GM08714 (cell line): ENCODE measurements around the gene PRRT4.

Experiments
- H3K4me3 ChIP-seq: fragments of 200-500 bp; sonication (Bioruptor generic); 2 replicates; pipeline ENCODE4 v1.5.1; 2014; ENCODE audit warnings: mild to moderate bottlenecking, low read length, inconsistent platforms
- ZNF274 ChIP-seq: IDR thresholded peaks from 2 replicates; pipeline ENCODE4 v1.6.1; 2012; ENCODE audit warnings: mild to moderate bottlenecking, low read depth, low read length

Gene PRRT4

DNA sequence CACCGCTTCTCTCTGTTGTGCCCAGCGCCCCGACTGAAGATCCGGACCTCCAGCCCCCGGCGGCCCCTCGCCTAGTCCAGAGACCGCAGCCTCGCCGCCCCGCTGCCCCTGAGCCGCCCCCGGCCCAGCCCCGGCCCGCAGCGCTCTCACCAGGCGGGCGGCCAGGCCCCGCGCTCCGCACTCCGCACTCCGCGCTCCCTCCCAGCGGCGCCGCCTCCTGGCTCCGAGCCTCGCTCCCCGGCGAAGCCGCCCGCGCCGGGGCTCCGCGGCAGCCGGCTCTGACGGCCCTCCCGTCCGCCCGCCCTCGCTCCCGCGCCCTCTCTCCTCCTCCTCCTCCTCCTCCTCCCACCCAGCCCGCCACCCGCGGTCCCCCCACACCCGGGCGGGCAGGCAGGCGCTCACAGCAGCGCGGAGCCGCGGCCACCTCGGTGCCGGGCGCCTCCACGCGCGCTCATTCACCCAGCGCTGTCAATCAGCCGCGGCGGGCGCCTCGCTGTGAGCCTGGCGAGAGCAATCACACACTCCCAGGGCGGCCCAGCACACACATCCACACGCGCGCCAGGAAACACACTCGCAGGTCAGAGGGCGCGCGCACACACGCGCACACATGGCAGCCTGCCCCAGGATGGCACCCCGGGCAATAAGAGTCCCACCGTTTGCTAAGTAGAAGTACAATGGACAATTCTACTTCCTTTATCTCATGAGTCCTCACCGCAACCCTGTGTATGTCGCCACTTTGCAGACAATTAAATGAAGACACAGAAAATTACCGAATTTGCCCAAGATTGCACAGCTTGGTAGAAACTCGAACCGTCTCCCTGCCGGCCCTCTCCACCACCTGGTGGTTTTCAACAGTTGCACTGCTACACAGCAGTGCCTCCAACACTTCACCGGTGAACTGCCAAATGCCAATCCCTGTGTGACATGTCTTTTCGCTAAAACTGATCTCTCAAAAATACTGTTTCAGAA is at the start of gene PRRT4:
Gene PRRT4, minus strand, starts transcription at position 280 of the 969 bp plus-strand sequence.
- no peak for TF ChIP-seq ZNF274
- H3K4me3 ChIP-seq: peak within 1 kb of the TSS; percentile 33; the same call in 1 of the 2 replicates

DNA sequence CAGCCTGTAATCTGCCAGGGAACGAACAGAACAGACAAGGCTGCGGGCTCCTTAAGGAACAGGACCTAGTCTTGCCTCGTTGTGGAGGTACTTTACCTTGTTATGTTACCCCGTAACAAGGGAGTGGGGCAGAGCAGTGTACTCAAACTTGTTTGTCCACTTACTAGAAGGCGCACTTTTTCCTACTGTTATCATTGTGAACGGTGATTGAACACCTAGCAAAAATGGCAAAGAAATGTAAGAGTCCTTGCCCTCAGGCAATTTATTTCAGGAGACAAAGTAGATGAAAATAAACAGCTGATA is 48.9 kb upstream of the PRRT4 start:
- TF ChIP-seq ZNF274: no peak
- H3K4me3 ChIP-seq: peak overlapping the region; percentile 92

DNA sequence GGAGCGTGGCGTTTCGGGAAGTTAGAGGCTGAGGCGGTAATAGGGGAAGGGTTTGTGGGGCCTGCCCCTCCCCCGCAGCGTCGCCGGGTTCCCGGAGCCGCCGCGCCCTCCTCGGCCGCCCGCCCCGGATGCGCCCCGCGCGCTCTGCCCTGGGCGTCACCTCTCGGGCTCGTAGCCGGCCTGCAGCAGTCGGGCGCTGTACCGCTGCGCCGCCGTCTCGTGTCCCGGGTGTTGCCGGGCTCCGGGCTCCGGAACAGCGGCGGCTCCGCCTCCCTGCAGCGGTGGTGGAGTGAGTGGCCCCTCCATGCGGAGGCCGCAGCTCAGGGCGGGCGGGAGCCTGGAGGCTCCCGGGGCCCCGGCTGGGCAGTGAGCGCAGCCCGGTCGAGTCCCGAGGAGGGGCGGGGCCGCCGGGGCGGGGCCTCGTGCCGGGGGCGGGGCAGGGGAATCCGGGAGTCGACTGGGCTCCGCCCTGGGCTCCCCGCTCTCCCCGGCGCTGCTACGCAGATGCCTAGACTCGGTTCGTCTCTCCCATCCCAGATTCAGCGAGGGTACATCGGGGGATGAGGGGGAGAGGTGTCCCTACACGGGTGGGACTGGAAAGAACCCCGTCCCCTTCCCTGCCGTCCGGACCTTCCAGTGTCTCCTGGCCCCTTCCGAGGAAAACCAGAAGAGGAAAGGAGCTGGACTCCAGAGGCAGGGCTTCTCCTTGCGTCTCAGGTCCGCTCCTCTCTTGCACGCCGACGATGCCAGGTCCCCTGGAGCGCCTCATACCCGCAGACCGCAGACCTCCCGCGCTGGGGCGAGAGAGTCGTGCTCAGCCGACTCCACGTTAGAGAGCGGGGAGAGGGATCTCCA is 48.3 kb upstream of the PRRT4 start, which contains the start of gene IMPDH1:
Gene IMPDH1, minus strand, starts transcription at position 387 of the 855 bp plus-strand sequence. Its CDS starts 81 bp downstream, at position 306.
- no peak for TF ChIP-seq ZNF274
- H3K4me3 ChIP-seq: peak within 1 kb of the TSS; percentile 92

DNA sequence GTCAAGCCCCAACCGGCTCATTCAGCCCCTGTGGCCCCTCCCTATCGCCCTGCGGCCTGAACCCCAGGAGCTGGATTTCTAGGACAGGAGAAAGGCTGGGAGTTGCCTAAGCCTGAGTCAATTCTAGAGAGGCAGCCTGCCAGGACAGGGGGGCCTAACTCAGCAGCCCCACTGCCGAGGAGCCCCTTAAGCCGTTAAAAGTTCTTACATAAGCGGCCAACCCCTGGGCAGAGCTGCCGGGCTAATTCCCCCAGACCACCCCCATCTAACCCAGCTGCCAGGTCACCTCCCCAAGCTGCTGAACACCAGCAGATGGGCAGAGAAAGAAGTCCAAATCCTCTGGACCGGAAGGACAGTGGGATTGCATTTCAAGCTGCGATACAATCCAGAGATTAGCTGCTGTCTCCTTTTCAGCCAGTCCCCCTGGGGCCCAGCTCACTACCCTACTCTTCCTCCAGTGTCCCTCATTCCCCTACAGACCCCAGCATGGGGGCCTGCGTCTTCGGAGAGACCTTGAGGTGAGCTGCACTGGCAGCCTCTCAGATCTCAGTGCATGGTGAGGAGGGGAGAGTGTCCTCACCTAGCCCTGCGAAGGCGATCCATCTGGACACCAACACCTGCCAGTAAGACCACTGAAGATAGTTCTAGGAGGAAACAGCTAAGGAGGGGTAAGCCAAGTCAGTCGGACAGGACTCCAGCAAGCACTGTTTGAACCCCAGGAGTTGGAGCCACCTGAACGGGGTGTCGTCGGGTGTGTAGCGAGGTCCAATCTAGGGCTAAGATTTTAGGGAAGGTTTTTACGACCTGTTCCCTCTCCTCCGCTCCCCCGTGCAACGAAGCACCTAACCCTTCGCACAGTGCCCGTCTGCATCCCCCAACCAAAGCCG is 47.5 kb upstream of the PRRT4 start:
- peak overlapping the region; percentile 92; the same call in 1 of the 2 replicates for H3K4me3 ChIP-seq
- no peak for TF ChIP-seq ZNF274

DNA sequence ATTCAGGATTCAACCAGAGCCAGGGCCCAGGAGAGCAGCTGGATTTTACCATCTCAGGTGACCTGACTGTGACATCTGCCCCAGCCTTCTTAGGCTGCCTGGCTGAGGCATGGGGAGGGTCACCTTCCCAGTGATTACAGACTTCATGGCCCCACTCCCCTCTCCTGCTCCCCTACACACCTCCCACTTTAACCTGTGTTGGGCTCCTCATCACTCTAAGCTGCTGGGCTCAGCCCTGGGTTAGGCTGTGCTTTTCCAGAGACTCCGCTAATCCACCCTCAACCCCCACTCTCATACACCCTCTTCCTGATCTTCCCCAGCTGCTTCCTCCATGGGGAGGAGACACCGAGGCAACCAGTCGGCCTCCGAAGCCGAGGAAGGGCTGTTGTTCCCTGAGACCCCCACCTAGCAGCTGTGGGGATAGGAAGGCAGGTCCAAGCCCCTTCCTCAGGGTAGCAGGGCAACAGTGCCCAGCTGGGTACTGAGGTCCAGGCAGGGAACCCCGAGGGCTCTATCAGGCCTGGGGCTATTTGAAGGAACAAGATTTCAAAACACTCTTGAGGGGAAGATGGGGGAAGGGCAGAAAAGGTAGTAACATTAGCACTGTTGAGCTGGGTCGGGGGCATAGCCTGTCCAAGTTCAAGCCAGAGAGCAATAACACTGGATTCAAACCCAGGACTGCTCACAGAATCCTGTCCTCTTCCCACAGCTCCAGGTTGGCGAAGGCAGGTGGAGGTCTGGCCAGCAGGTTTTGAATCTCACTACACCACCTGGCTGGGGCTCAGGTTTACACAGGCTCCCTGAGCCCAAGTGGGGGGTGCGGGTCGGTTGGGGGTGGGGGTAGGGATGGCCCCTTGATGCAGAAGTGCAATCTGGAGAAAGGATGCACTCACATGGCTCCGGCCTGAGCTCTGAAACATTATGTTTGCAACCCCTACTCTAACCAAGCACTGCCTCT is 46.5 kb upstream of the PRRT4 start:
- H3K4me3 ChIP-seq: no peak overlapping the region

DNA sequence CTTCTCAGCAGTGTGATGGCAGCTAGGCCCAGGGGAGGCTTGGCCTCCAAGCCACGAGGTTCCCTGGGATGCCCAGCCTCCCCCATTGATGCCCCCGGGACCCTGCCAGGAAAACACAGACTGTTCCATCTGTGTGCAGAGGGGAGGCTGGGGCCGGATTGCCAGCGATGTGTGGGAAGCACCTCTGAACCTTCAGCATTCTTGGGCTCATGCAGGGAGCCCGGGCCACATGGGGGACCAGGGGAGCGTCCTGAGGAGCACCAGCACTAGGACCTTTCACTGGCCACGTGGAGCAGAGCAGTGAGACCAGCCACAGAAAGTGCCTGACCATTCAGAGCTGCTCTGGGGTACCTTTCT is 45.7 kb upstream of the PRRT4 start:
- no peak for TF ChIP-seq ZNF274

More for the DNA sequence above, 46.5 kb upstream of the PRRT4 start:
- TF ChIP-seq ZNF274: no peak

DNA sequence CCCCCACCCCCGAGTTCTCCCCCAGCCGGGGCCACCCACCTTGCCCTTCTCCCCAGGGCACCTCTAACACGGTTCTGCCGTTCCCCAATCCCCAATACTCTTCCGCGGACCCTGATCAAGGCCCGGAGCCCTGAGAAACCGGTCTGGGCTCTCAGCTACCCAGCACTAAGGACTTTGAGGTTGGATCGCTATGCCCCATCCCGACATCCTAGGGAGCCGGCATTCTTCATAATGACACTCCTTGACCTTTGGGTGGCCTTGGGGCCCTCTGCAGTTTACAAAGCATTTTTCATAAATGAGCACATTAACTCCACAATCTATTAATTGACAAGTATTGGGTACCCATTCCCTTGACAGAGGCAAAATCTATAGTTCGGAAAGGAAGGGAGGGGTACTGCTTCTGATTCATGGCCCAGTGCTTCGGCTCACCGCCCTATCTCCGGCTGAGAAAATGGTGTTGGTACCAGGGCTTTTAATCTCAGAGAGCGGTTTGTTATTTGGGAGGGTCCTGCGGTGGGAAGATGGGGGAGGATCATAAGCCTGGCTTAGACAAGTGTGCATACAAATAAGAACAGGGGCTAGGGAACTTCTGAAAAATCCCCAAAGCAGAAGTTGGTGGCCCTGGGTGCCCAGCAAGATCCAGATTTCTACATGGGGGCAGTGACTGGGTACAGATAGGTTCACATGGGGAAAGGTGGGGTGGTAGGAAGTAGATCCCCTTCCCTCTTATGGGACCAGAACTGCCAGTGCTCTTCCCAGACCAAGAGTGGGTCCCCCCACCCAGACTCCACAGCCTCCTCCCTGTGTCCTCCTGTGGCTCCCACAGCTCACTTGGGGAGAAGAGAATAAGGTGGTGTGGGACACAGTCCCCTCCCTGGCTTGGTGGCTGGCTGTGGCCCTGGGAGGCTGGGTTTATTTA is 45.1 kb upstream of the PRRT4 start:
- no peak for TF ChIP-seq ZNF274
- H3K4me3 ChIP-seq: no peak overlapping the region

More for the DNA sequence above, 45.7 kb upstream of the PRRT4 start:
- H3K4me3 ChIP-seq: no peak overlapping the region

DNA sequence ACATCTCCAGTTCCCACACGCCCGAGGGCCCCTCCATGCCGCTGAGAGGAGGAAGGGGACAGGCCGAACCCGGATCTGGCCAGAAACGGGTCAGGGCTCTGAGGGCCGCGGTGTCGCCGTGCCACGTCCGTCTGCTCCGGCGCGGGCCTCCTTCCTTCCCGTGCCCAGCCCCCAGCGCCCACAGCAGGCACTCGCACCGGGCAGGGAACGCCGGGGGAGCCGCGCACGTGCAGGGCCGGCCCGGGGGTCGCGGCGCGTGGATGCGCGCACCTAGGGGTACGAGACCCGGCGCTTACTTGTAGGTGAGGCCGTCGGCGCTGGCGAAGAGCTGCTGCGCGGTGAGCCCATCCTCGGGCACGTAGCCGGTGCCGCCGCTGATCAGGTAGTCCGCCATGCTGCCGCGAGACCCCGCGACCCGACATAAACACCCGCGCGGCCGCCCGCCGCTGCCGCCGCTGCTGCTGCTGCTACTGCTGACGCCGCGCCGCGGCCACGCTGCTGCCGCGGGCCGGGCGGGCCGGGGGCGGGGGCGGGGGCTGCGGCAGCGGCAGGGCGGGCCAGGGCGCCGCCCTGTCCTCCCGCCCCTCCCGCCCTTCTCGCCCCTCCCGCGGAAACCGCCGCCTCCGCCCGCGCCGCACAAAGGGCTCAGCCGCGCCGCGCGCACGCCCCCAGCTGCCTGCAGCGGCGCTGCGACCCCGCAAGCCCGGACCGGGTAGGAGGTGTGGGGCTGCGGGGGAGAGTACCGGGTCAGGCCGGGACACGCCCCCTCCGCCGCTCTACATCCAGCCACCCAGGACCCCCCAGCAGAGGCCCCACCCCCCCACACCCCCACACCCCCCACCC is 44.2 kb upstream of the PRRT4 start:
- peak overlapping the region; percentile 76 for H3K4me3 ChIP-seq
- TF ChIP-seq ZNF274: no peak

DNA sequence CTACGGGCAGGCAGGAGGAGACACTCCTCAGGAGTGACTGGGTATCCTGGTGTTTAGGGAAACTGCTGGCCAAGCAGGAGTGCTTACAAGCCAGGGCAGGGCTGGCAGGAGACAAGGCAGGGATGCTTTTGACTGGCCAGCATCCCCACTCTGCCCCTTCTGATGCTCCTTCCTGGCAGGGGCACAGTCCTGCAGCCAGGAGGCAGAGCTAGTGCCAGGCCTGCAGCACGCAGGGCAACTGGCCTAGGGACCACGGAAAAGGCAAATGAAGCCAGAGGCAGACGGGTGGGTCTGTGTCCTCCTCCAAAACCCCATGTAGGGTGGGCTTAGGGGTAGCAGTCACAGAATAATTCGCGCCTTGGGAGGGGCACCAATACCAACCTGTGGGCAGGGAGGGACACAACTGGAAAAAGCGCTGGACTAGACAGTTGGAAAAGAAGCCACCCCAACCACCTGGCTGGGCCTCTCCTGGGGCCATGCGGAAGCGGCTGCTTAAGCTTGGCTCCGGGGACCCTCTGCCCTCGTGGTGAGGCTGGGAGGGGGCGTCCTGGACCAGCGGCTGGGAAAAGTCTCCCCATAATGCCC is 43.5 kb upstream of the PRRT4 start:
- no peak for TF ChIP-seq ZNF274
- H3K4me3 ChIP-seq: peak overlapping the region; percentile 76

DNA sequence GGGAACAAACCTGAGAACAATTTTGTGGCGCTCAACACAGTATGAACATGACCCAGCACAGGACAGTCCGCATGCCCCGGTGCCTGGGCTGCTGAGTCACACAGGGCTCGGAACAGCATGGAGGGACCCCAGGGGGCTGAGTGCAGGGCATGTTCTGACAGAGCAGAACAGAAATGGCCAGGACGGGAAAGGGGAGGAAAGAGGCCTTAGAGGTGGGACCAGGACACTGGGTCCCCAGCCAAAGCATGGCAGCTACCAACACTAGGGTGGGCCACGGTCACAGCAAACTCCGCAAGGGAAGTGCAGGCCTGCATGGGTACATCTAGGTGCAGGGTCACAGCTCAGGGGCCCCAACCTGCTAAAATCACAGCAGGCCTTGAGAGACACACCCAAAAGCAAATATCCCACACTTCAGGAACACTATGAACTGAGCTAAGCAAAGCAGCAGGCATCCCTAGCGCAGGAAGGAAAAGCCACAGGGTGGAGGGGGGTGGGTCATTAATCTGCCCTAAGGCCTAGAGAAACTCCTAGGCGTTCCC is 42.7 kb upstream of the PRRT4 start:
- no peak for TF ChIP-seq ZNF274
- no peak overlapping the region for H3K4me3 ChIP-seq
